Amniotic stem cell (primary cell): Measurements from ENCODE around the gene ARFGEF3.
"Not testable (repeated sequence)": the region's sequence is repeated elsewhere in the genome, so short reads cannot be mapped to it uniquely, and the experiment has no call there.

ENCODE experiments used
- DNase-seq: peaks from one replicate; lab custom pipeline; 2025; lab: John Stamatoyannopoulos, UW

Gene ARFGEF3

GRCh38 chr6:138161338-138162110, at the start of gene ARFGEF3:
TSS of gene ARFGEF3 (plus strand) at chr6:138161939. CDS start at chr6:138162087, 148 bp downstream.
- peak; percentile 2 for DNase-seq

GRCh38 chr6:138113588-138114210, 48.0 kb upstream of the ARFGEF3 start:
- no peak for DNase-seq

DNA sequence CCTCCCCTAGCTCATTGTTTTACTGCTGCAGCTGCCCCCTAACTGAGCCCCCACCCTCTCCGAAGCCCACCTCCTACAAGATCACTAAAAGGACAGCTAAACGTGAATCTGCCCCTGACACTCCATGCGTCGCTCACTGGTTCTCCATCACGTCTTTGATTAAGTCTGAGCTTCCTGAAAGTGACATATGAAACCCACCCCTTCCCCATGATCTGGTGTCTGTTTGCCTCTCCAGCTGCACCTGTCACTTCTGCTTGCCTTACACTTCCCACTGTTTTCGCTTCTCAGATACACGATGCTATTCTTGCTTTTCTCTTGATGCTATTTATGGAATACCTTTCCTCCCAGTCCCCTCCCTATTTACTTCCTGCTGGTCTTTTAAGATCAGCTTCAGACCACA, 46.5 kb upstream of the ARFGEF3 start:
- no peak for DNase-seq

GRCh38 chr6:138115877-138116660, 45.7 kb upstream of the ARFGEF3 start:
- DNase-seq: peak; percentile 64

DNA sequence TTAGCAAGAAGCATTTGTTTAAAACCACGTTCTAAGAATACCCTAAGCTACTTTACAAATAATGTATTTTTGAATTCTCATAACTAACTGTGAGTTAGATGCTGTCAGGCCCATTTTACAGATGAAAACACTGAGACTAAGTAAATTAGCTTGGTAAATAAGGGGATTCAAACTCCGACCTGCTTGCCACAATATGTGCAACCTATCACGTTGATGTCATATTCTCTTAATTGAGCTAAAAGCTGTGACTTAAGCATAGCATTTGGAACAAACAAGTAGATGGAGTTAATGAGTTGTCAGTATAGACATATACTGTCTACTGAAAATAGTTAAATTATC, 45.1 kb upstream of the ARFGEF3 start:
- DNase-seq: no peak

GRCh38 chr6:138117376-138117914, 44.3 kb upstream of the ARFGEF3 start:
- no peak for DNase-seq

DNA sequence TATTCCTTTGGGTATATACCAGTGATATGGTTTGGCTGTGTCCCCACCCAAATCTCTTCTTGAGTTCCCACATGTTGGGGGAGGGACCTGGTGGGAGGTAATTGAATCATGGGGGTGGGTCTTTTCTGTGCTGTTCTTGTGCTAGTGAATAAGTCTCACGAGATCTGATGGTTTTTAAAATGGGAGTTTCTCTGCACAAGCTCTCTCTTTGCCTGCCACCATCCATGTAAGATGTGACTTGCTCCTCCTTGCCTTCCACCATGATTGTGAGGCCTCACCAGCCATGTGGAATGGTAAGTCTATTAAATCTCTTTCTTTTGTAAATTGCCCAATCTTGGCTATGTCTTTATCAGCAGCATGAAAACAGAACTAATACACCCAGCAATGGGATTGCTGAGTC, 42.5 kb upstream of the ARFGEF3 start:
- DNase-seq: not testable (repeated sequence)

GRCh38 chr6:138119976-138120375, 41.8 kb upstream of the ARFGEF3 start:
- DNase-seq: no peak

DNA sequence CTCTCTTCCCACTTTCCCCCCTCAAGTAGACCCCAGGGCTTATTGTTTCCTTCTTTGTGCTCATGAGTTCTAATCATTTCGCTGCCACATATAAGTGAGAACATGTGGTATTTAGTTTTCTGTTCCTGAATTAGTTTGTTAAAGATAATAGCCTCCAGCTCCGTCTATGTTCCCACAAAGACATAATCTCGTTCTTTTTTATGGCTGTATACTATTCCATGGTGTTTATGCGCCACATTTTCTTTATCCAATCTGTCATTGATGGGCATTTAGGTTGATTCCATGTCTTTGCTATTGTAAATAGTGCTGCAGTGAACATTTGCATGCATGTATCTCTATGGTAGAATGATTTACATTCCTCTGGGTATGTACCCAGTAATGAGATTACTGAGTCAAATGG, 37.6 kb upstream of the ARFGEF3 start:
- no peak for DNase-seq

- DNase-seq: no peak
Measured at GRCh38 chr6:138128096-138128495, 33.6 kb upstream of the ARFGEF3 start.

DNA sequence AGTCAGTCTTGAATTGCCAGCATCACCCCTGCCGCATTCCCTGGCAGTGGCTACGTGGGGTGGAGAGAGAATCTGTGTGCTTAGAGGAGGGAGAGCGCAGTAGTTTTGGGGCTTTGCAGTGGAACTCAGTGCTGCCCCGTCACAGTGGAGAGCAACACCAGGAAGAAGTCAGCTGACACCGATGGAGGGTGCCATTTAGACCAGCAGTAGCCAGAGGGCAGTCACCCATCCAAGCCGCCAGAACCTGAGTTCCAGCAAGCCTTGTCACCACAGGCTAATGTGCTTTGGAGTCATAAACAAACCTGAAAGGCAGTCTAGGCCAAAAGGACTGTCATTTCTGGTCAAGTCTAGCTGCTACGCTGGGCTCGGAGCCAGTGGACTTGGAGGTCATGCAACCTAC, 32.5 kb upstream of the ARFGEF3 start:
- DNase-seq: no peak

- DNase-seq: no peak
Measured at GRCh38 chr6:138142806-138143205, 18.9 kb upstream of the ARFGEF3 start.

DNA sequence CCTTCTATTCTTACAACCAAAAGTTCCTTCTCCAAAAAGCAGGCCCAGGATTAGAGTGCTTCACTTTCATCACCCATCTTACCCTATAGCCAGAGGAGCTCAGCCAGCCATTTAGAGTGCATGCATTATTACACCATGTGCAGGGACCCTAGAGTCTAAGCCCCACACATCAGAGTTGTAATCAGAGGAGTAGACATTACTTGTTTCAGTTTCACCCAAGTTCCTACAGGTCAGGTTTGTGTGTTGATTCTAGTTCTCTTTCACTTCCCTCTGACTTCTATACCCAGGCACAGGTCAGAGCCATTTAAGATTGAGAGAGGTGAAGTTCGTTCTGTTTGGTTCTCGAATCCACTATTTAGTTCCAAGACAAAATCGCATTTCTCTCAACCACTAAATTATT, 16.3 kb upstream of the ARFGEF3 start:
- no peak for DNase-seq

DNA sequence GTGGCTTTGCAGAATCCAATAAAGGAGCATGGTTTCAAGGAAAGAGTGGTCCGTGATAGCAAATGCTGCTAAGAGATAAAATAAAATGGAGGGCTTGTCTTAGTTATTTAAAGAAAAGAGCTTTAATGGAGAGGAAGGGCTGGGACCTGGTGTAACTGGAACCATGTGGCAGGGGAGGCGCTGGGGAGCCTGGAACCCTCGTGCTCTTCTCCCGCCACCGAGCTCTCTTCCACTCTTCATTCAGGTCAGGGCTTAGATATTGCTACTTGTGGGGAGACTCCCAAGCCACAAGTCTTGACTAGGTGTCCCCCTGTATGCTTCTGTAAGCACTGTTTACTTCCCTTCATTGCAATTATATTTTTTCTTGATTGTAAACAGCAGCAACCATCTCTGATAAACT, 15.2 kb upstream of the ARFGEF3 start:
- DNase-seq: no peak

DNA sequence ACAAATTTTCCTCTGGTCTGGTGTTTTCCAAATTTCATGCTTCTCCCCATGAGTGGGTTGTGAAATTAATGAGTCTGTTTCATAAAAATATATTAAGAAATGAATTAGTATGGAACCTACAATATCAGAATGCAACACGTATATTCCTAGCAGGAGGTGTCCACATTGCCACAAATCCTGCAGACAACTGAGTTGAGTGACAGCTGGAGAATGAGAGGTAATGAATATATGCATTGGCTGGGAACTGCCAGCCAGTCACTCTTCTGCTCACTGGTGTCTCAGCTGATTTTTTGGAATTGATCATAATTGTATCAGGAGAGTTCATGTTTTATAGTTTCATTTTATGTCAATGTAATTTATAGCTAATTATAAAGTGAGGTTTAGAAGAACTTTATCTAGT, 6.3 kb upstream of the ARFGEF3 start:
- DNase-seq: no peak

DNA sequence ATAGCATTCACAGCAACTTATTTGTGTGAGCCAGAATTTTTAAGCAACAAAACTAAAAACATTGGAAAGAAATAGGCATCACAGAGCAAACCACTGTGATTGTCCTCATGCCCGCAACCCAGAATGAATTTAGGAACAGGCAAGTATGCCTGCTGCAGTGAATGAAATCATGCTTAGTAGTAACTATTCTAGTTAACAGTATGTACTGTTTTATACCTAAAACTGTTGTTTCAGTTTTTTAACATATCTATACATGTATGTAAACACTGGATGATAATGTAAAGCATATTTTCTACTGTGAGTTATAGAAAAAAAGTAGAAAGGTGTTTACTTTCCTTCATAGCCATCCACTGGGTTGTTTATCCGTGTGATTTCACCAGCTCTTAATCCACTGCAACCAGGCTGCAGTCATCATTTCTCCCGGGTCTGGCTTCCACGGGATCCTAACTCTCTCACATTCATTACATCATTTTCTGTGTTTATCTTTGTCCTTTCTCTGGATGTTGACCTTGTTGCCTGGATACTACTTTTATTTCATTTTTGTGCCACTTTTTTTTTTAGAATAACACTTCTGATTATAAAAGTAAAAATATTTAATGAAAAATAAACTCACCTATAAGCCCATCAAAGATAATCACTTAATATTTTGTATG, 3.6 kb upstream of the ARFGEF3 start:
- no peak for DNase-seq

- DNase-seq: no peak
Measured at GRCh38 chr6:138159246-138159645, 2.5 kb upstream of the ARFGEF3 start.

DNA sequence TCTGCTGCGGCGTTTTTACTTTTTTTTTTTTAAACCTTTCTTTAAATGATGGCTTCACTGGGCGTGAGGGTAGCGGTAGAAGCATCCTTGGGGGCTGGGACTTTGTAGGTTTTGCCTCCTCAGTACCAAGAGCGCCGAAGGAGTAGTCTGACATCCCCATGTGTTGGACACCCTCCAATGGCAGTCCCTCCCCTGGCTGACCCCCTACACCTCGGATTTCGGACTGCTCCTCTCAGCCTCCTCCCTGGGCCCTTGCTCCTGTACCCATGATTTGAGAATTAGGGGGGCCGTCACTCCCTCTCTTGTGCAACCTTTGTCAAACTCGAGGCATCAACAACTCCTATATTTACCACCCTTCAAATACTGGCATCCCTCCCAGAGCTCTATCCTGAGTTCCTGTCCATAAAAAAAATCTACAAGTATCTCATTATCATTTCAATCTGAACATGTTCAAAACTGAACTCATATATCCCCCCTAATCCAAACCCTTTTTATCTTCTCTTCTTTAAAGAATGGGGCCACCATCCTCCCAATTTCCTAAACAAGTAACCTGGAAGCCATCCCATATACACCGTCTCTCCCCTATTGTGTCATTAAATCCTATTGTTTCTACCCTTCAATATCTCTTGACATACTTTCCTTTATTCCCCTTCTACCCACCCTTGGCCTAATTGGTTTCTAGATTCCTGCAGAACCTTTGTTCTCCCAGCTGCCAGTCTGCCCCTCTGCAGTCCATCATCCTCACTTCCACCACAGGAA, 1.2 kb upstream of the ARFGEF3 start:
- DNase-seq: no peak

DNA sequence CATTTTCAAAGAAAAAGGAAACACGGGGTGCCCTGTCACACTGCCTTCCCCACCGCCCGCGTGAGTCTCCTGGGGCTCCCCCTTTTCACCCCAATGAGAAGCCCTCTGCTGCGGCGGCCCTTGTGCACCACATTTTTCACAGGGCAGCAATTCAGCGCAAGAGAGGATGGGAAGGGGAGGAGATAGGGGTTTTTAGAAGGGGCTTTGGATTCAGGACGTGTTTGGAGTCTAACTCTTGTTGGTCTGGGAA, 726 bp upstream of the ARFGEF3 start:
- DNase-seq: no peak

GRCh38 chr6:138162111-138162954, 594 bp downstream of the ARFGEF3 start:
- DNase-seq: no peak
